ENCODE results near the gene NUAK1.

The NUAK1 gene

DNA sequence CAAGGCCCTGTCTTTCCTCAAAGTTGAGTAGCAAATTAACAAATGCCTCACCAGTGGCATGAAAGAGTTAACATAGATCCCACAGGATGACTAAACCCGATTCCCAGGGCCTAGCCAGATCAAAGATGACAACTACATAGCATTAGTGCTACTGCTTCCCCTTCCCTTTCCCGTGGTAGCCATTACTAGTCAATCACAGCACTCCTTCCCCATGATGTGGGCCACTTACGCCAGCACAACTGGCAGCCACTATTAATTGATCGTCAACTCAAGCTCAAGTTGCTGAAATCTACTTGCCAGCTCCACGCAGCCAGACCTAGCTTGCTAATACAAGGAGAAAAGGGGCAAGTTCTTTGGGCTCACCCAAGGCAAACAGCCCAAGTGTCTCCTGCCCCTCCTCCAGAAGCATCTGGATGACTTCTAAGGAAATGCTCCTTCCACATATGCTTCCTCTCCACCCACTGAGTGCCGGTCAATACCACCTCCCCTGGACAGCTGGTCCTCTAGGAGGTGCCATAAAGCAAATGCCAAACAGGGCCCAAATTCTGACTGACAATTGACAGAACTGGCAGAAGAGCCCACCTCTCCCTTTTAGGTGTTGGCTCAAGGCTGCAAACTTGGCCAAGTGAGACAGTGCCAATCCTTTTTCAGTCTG, 72.6 kb downstream of the NUAK1 start:
- no peak for DNase-seq (ENCODE audit: extremely low read depth in 1 of 2, low read depth in 1 of 2)

GRCh38 chr12:106065506-106065905, 73.2 kb downstream of the NUAK1 start:
- no peak for DNase-seq (ENCODE audit: extremely low read depth in 1 of 2, low read depth in 1 of 2)

DNA sequence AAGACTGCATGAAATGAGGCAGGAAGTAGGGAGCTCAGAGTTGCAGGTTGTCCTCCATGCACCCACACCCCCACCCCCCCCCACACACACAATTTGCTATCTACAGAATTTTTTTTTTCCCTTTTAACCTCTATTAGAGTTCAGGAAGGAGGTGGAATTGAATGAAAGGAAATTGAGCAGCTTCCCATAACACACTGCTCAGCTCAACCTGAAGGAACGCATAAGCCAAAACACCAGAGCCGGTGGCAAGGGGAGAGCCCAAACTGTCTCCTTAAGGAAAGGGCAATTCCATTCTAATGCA, 74.1 kb downstream of the NUAK1 start:
- no peak for DNase-seq (ENCODE audit: extremely low read depth in 1 of 2, low read depth in 1 of 2)

GRCh38 chr12:106063826-106064720, 74.7 kb downstream of the NUAK1 start:
- no peak for DNase-seq (ENCODE audit: extremely low read depth in 1 of 2, low read depth in 1 of 2)

GRCh38 chr12:106062693-106063092, 76.1 kb downstream of the NUAK1 start:
- DNase-seq (ENCODE audit: extremely low read depth in 1 of 2, low read depth in 1 of 2) = no peak

GRCh38 chr12:106058256-106059182, 80.2 kb downstream of the NUAK1 start:
- no peak for DNase-seq (ENCODE audit: extremely low read depth in 1 of 2, low read depth in 1 of 2)

GRCh38 chr12:106054049-106054448, 84.7 kb downstream of the NUAK1 start:
- DNase-seq (ENCODE audit: extremely low read depth in 1 of 2, low read depth in 1 of 2) = no peak

DNA sequence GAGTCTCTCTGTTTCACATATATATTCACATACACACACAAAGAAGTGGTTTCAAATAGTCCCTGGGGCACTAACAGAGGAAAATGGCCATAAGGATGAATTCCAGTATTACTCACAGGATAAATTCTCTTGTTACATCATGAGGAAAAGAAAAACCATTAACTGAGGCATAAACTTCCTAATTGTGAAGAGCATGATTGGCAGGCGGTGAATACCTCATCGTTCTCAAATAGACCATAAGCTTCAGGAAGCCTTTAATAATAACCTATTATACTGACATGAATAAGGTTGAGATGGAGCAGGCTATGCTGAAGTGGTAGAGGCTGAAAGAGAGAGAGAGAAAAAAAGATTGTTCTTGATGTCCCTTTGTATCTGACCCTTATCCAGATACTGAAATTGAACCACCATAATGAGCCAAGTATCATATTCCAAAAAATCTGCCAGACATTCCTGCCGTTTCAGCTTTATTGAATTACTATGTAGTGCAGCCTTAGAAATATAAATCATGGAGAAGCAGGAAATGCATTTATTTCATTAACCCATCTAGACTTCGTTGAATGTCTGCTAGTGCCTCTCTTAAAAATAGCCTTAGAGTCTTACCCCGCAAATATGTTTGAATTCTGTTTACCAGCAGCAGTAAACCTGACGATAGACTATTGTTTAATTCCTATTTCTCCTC, 86.8 kb downstream of the NUAK1 start:
- no peak for DNase-seq (ENCODE audit: extremely low read depth in 1 of 2, low read depth in 1 of 2)

- no peak for DNase-seq (ENCODE audit: extremely low read depth in 1 of 2, low read depth in 1 of 2)
Measured at GRCh38 chr12:106049546-106049945, 89.2 kb downstream of the NUAK1 start.

DNA sequence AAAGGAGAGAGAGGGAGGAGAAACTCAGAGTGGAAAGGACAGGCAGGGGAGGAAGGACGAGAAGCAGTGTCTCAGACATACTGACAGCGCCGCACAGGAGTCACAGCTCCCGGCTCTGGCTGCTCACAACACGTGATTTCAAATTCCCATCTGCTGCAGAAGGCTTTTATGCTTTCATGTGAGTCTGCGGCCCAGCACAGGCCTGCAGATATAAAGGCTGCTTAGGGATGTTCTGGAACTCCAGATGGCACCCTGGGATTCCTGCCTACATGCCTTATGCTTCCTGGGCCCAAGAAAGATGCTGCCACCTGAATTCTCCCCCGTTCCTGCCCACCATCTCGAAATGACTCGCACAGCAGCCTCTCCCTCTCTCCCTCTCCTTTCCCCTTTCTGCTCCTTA, 89.6 kb downstream of the NUAK1 start:
- no peak for DNase-seq (ENCODE audit: extremely low read depth in 1 of 2, low read depth in 1 of 2)

- DNase-seq (ENCODE audit: extremely low read depth in 1 of 2, low read depth in 1 of 2) = no peak
Measured at GRCh38 chr12:106048676-106049075, 90.1 kb downstream of the NUAK1 start.

GRCh38 chr12:106048016-106048415, 90.7 kb downstream of the NUAK1 start:
- DNase-seq (ENCODE audit: extremely low read depth in 1 of 2, low read depth in 1 of 2) = no peak

- no peak for DNase-seq (ENCODE audit: extremely low read depth in 1 of 2, low read depth in 1 of 2)
Measured at GRCh38 chr12:106046947-106047346, 91.8 kb downstream of the NUAK1 start.

DNA sequence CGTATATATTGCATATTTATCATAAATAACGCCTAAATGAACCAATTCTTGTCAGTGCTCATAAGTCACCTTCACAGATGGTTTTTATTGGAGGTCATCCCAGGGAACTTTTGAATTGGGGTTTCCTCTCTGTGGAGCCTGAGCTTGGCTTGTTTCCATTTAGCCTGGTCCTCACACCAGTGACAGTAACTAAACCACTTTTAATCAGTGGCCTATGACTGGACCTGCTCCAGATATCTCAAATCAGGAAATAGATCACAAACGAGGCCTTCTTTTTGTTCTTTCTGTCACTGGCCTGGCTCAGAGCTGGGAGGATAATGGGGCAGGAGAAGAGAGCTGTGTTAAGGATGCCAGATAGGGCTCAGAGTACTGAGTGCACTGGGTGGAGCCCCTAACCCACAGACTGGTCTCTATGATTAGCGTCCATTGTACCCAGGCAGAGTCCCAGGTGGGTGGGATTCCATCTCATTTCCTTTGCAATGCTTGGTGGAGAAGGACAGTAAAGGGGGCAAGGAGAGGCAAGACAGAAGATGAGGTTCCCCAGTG, 92.4 kb downstream of the NUAK1 start:
- DNase-seq (ENCODE audit: extremely low read depth in 1 of 2, low read depth in 1 of 2) = no peak

GRCh38 chr12:106045251-106045674, 93.5 kb downstream of the NUAK1 start:
- DNase-seq (ENCODE audit: extremely low read depth in 1 of 2, low read depth in 1 of 2) = no peak

GRCh38 chr12:106044773-106045172, 94.0 kb downstream of the NUAK1 start:
- no peak for DNase-seq (ENCODE audit: extremely low read depth in 1 of 2, low read depth in 1 of 2)

DNA sequence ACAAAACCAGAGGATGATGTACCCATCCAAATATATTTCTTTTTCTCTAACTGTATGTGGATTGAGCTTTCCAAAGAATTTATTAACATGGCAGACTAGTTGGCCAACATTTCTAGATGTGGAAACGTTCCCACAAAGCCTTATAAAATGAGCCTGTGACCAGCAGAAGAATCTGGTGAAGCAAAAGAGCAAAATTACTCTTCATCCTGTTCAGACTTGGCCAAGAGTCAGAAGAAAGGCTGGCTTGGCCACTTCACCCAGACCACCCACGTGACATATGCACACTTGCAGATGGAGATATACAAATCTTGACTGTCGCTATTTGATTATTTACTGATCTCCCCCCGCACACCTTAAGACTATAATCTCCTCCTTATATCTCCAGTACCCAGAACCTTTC, 96.7 kb downstream of the NUAK1 start:
- DNase-seq (ENCODE audit: extremely low read depth in 1 of 2, low read depth in 1 of 2) = no peak

DNA sequence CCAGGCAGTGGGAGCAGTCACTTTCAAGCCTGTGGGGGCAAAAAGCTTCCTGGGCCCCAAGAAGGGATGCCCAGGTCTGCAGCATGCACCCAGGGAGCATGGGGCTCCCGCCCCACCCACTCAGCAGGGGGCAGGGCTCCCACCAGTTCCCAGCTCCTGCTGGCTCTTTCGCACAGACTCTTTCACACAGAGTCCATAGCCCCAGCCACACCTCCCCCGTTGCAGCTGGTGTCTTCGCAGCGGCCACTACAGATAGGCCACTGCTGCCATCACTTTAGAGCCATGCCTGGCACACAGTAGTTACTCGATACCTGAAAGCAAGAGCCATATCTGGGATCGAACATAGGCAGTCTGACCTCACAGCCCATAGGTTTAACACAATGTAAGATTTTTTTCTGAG, 98.2 kb downstream of the NUAK1 start:
- DNase-seq (ENCODE audit: extremely low read depth in 1 of 2, low read depth in 1 of 2) = no peak

DNA sequence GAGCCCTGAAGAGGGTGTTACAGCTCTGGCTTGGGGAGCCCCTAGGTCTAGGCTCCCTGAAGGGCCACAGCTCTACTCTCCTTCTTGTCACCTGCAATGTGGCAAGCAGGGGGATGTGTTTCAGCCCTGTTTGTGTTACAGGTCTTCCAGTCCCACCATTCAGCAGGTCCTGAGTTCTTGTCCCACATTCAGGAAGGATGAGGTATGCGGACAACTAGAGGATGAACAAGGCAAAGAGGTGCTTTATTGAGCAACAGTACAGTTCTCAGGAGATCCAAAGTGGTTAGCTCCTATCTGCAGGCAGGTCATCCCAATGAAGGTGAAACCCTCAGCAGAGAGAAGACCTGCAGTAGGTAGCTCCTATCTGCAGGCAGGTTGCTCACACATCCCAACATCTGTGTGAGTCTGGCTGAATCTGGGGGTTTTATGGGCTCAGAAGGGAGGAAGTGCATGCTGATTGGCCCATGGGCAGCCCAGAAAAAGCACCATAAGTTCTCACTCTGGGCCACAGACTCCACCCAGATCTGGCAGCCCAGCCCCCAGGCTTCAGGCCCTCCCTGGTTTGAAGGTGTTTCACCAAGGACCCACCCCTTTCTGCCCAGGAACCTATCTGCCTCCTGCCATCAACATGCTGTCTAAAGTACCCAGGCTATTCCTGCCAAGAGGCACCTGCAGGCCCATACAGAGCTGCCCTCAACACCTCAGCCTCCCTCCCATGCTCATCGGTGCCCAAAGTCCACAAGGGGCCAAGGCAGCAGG, 98.9 kb downstream of the NUAK1 start:
- no peak for DNase-seq (ENCODE audit: extremely low read depth in 1 of 2, low read depth in 1 of 2)

DNA sequence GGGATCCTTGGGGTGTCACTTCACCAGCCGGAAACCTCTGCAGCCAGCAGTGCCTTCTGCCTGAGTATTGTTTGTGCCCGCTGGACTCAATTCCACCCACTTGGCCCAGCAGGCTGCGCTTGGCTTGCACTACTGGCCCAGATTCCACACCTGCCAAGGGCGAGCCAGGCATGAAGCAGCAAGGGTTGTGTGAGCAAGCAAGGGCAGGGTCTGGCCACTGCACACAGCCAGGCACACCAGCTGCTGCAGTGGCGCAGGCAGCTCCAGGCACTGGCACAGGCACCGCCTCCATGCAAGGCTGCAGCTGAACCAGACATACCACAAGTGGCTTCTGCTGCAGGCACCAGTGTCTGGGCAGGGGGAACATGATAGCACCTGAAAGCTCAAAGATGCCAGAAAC, 99.5 kb downstream of the NUAK1 start:
- no peak for DNase-seq (ENCODE audit: extremely low read depth in 1 of 2, low read depth in 1 of 2)
